ENCODE results near the gene ACADSB.

ACADSB gene

DNA sequence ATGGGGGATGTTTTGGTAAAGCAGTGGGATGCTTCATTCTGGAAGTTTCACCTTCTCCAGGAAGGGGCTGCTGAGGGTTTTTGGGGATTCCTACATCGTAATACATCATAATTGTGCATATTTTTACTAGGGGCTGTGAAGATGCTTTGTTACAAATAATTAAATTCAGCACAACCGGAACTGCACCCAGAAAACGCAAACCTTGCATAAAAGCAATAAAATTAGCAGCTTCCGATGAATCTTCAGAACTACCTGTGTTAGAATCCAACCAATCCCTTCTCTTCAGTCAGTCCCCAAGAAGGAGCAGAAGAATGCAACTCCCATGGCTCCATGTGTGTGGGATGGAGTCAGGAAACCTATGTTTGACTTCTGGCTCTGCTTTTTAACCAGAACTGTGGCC is 78.5 kb downstream of the ACADSB start:
- Histone ChIP-seq H4K91ac (ENCODE audit: low read depth, low read length, poor library complexity) (no peak overlapping the region), H2BK120ac (ENCODE audit: low read depth, low read length) (no peak overlapping the region), H2BK5ac (ENCODE audit: low read length) (no peak overlapping the region), H3K9ac (ENCODE audit: low read depth, low read length, poor library complexity) (no peak overlapping the region), H3K18ac (ENCODE audit: low read length) (no peak overlapping the region), H2BK15ac (ENCODE audit: low read length) (no peak overlapping the region), H3K27ac (replicated peaks; ENCODE audit: low read length) (no peak overlapping the region), H3K4me3 (ENCODE audit: low read length in 2 of 2) (no peak overlapping the region), H2AFZ (ENCODE audit: low read length) (no peak overlapping the region), H3K14ac (ENCODE audit: low read length) (no peak overlapping the region), H2AK5ac (ENCODE audit: low read depth, low read length) (no peak overlapping the region), H3K4me2 (ENCODE audit: insufficient read depth, low read length, poor library complexity, severe bottlenecking) (no peak overlapping the region), H3K4ac (ENCODE audit: low read length) (no peak overlapping the region), H3K27me3 (ENCODE audit: control insufficient read depth in 3 of 3, insufficient read depth in 3 of 3, low read depth in 1 of 3, low read length in 3 of 3) (peaks cover 0 to 23% (median 2%) of the 10 kb centered on the region in 3 experiments), H3K4me1 (ENCODE audit: control insufficient read depth in 2 of 2, insufficient read depth in 1 of 2, low read depth in 1 of 2, low read length in 2 of 2) (peaks cover 0 to 5% of the 10 kb centered on the region in 2 donors), H3K36me3 (replicated peaks in 1 of 2; ENCODE audit: control insufficient read depth in 2 of 2, insufficient read depth in 2 of 2, low read length in 2 of 2) (no peaks in the 10 kb centered on the region), H3K9me3 (replicated peaks in 1 of 2; ENCODE audit: control insufficient read depth in 2 of 2, insufficient read depth in 1 of 2, low read depth in 1 of 2, low read length in 2 of 2) (peaks cover 0 to 1% of the 10 kb centered on the region in 2 donors), H3K23ac (ENCODE audit: low read depth, low read length, poor library complexity) (no peak overlapping the region), H4K8ac (ENCODE audit: low read depth, low read length) (no peak overlapping the region), H3K79me1 (ENCODE audit: low read depth, low read length) (no peaks in the 10 kb centered on the region), H2BK12ac (ENCODE audit: low read length) (no peak overlapping the region)
- DNase-seq (ENCODE audit: low spot score), result no peak
- no CpG with 5 or more reads among the region's 4 CpGs for WGBS, 2 donors (ENCODE audit: extremely low coverage in 2 of 2, insufficient read length in 2 of 2, insufficient replicate concordance in 1 of 2)

DNA sequence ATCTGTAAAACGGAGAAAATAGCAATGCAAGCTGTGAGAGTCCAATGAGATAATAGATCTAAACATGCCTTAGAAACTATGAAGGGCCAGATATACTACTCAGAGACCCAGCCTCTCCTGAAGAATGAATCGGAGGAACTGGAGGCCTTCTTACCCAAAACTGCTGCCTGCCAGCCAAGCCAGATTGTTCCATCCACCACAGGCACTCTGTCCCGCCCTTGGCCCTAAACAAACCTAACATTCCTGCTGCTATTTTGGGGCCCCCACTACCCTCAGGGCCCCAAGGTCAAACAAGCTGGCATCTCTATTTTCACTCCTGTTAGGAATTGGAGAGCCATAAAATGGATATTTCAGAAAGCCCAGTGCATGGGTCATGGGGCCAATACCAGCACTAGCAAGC is 79.0 kb downstream of the ACADSB start:
- H3K36me3 ChIP-seq (replicated peaks in 1 of 2; ENCODE audit: control insufficient read depth in 2 of 2, insufficient read depth in 2 of 2, low read length in 2 of 2), result no peaks in the 10 kb centered on the region
- DNase-seq (ENCODE audit: low spot score), result no peak
- H3K4me3 ChIP-seq (ENCODE audit: low read length in 2 of 2), result no peak overlapping the region
- no peak overlapping the region for H3K23ac ChIP-seq (ENCODE audit: low read depth, low read length, poor library complexity)
- no peak overlapping the region for H3K14ac ChIP-seq (ENCODE audit: low read length)
- H2BK120ac ChIP-seq (ENCODE audit: low read depth, low read length), result no peak overlapping the region
- H3K4me2 ChIP-seq (ENCODE audit: insufficient read depth, low read length, poor library complexity, severe bottlenecking), result no peak overlapping the region
- no peak overlapping the region for H4K8ac ChIP-seq (ENCODE audit: low read depth, low read length)
- no peak overlapping the region for H2BK15ac ChIP-seq (ENCODE audit: low read length)
- H3K18ac ChIP-seq (ENCODE audit: low read length), result no peak overlapping the region
- no peaks in the 10 kb centered on the region for H3K79me1 ChIP-seq (ENCODE audit: low read depth, low read length)
- H3K9me3 ChIP-seq (replicated peaks in 1 of 2; ENCODE audit: control insufficient read depth in 2 of 2, insufficient read depth in 1 of 2, low read depth in 1 of 2, low read length in 2 of 2), result peaks cover 0 to 1% of the 10 kb centered on the region in 2 donors
- no peak overlapping the region for H2BK5ac ChIP-seq (ENCODE audit: low read length)
- H3K27me3 ChIP-seq (ENCODE audit: control insufficient read depth in 3 of 3, insufficient read depth in 3 of 3, low read depth in 1 of 3, low read length in 3 of 3), result peaks cover 0 to 25% (median 2%) of the 10 kb centered on the region in 3 experiments
- H4K91ac ChIP-seq (ENCODE audit: low read depth, low read length, poor library complexity), result no peak overlapping the region
- no peak overlapping the region for H2AFZ ChIP-seq (ENCODE audit: low read length)
- no peak overlapping the region for H2AK5ac ChIP-seq (ENCODE audit: low read depth, low read length)
- H2BK12ac ChIP-seq (ENCODE audit: low read length), result no peak overlapping the region
- WGBS, 2 donors (ENCODE audit: extremely low coverage in 2 of 2, insufficient read length in 2 of 2, insufficient replicate concordance in 1 of 2), result no CpG with 5 or more reads among the region's 3 CpGs
- H3K4me1 ChIP-seq (ENCODE audit: control insufficient read depth in 2 of 2, insufficient read depth in 1 of 2, low read depth in 1 of 2, low read length in 2 of 2), result peaks cover 0 to 5% of the 10 kb centered on the region in 2 donors
- H3K27ac ChIP-seq (replicated peaks; ENCODE audit: low read length), result no peak overlapping the region
- H3K9ac ChIP-seq (ENCODE audit: low read depth, low read length, poor library complexity), result no peak overlapping the region
- no peak overlapping the region for H3K4ac ChIP-seq (ENCODE audit: low read length)

DNA sequence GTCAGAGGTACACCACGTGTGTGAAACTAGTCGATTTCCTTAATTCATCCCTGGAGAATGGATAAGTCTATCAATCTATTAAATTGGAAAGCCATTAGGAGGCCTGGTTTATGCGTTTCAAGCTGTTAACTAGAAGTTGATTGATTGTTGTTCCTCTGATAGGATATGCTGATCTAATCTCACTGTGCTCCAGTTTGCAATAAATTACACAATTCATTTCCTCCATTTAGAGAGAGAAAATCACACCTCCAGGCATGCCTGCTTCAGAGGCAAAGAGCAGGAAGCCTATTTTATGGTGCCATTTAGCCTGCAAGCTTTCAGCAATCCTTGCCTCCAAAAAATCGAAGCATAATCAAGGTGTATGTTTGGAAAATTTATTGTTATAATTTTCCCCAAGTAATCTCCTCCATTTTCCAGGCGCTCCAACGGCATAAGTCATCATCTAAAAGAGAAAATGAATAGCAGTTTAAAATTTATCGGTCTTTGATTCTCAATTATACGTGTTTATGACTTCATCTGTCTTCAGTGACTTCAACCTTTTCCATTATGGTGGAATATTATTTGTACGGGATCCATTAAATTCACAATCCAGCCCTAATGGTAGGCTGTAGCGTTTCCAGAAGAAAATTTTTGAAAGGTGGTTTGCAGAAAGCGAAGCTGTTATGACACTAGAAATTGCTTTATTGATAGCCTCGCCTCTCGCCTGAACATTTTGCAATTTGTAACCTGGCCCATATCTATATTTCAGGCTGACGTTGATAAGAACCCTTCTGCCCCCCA is 84.0 kb downstream of the ACADSB start:
- Histone ChIP-seq H4K91ac (ENCODE audit: low read depth, low read length, poor library complexity) (no peak overlapping the region), H3K79me1 (ENCODE audit: low read depth, low read length) (no peaks in the 10 kb centered on the region), H3K9ac (ENCODE audit: low read depth, low read length, poor library complexity) (no peak overlapping the region), H3K4me1 (ENCODE audit: control insufficient read depth in 2 of 2, insufficient read depth in 1 of 2, low read depth in 1 of 2, low read length in 2 of 2) (peaks cover 0 to 1% of the 10 kb centered on the region in 2 donors), H2AK5ac (ENCODE audit: low read depth, low read length) (no peak overlapping the region), H2BK15ac (ENCODE audit: low read length) (no peak overlapping the region), H4K8ac (ENCODE audit: low read depth, low read length) (no peak overlapping the region), H3K27me3 (ENCODE audit: control insufficient read depth in 3 of 3, insufficient read depth in 3 of 3, low read depth in 1 of 3, low read length in 3 of 3) (peaks cover 0 to 46% (median 0%) of the 10 kb centered on the region in 3 experiments), H3K4ac (ENCODE audit: low read length) (no peak overlapping the region), H2BK5ac (ENCODE audit: low read length) (no peak overlapping the region), H3K4me3 (ENCODE audit: low read length in 2 of 2) (no peak overlapping the region), H3K27ac (replicated peaks; ENCODE audit: low read length) (no peak overlapping the region), H3K36me3 (replicated peaks in 1 of 2; ENCODE audit: control insufficient read depth in 2 of 2, insufficient read depth in 2 of 2, low read length in 2 of 2) (no peaks in the 10 kb centered on the region), H2AFZ (ENCODE audit: low read length) (no peak overlapping the region), H3K18ac (ENCODE audit: low read length) (no peak overlapping the region), H3K14ac (ENCODE audit: low read length) (no peak overlapping the region), H2BK120ac (ENCODE audit: low read depth, low read length) (no peak overlapping the region), H3K9me3 (replicated peaks in 1 of 2; ENCODE audit: control insufficient read depth in 2 of 2, insufficient read depth in 1 of 2, low read depth in 1 of 2, low read length in 2 of 2) (no peaks in the 10 kb centered on the region), H3K23ac (ENCODE audit: low read depth, low read length, poor library complexity) (no peak overlapping the region), H2BK12ac (ENCODE audit: low read length) (no peak overlapping the region), H3K4me2 (ENCODE audit: insufficient read depth, low read length, poor library complexity, severe bottlenecking) (no peak overlapping the region)
- WGBS, 2 donors (ENCODE audit: extremely low coverage in 2 of 2, insufficient read length in 2 of 2, insufficient replicate concordance in 1 of 2), result no CpG with 5 or more reads among the region's 14 CpGs
- DNase-seq (ENCODE audit: low spot score), result no peak

DNA sequence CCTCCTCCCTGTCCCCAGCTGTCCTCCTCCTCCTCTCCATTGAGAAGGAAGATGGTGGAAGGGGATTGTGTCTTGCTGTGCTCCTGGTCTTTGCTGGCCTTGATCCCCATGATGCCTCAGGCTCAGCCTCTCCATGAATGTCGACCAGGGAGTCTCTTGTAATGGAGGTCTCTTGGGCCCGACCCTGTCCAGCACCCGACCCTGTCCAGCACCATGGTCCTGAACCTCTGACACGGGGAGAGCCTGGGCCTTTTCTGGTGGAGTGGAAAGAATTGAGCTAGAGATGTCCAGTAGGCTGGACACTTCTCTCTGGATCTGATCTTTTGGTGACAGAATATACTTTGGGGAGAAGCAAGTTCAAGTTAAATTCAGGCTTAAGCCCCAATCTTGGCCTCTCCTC is 84.7 kb downstream of the ACADSB start:
- no peak overlapping the region for H3K14ac ChIP-seq (ENCODE audit: low read length)
- no peak overlapping the region for H2BK15ac ChIP-seq (ENCODE audit: low read length)
- no peak overlapping the region for H3K18ac ChIP-seq (ENCODE audit: low read length)
- no peak overlapping the region for H3K4ac ChIP-seq (ENCODE audit: low read length)
- no peak overlapping the region for H2BK12ac ChIP-seq (ENCODE audit: low read length)
- H3K36me3 ChIP-seq (replicated peaks in 1 of 2; ENCODE audit: control insufficient read depth in 2 of 2, insufficient read depth in 2 of 2, low read length in 2 of 2), result no peaks in the 10 kb centered on the region
- H4K91ac ChIP-seq (ENCODE audit: low read depth, low read length, poor library complexity), result no peak overlapping the region
- H4K8ac ChIP-seq (ENCODE audit: low read depth, low read length), result no peak overlapping the region
- H3K4me3 ChIP-seq (ENCODE audit: low read length in 2 of 2), result no peak overlapping the region
- H3K27me3 ChIP-seq (ENCODE audit: control insufficient read depth in 3 of 3, insufficient read depth in 3 of 3, low read depth in 1 of 3, low read length in 3 of 3), result peaks cover 0 to 46% (median 0%) of the 10 kb centered on the region in 3 experiments
- no peak overlapping the region for H2BK5ac ChIP-seq (ENCODE audit: low read length)
- H2AFZ ChIP-seq (ENCODE audit: low read length), result no peak overlapping the region
- no peak overlapping the region for H2AK5ac ChIP-seq (ENCODE audit: low read depth, low read length)
- no peak overlapping the region for H3K23ac ChIP-seq (ENCODE audit: low read depth, low read length, poor library complexity)
- DNase-seq (ENCODE audit: low spot score), result no peak
- H3K9me3 ChIP-seq (replicated peaks in 1 of 2; ENCODE audit: control insufficient read depth in 2 of 2, insufficient read depth in 1 of 2, low read depth in 1 of 2, low read length in 2 of 2), result no peaks in the 10 kb centered on the region
- H3K79me1 ChIP-seq (ENCODE audit: low read depth, low read length), result no peaks in the 10 kb centered on the region
- no peak overlapping the region for H3K27ac ChIP-seq (replicated peaks; ENCODE audit: low read length)
- H3K4me1 ChIP-seq (ENCODE audit: control insufficient read depth in 2 of 2, insufficient read depth in 1 of 2, low read depth in 1 of 2, low read length in 2 of 2), result peaks cover 0 to 1% of the 10 kb centered on the region in 2 donors
- no peak overlapping the region for H3K9ac ChIP-seq (ENCODE audit: low read depth, low read length, poor library complexity)
- H3K4me2 ChIP-seq (ENCODE audit: insufficient read depth, low read length, poor library complexity, severe bottlenecking), result no peak overlapping the region
- no peak overlapping the region for H2BK120ac ChIP-seq (ENCODE audit: low read depth, low read length)
- WGBS, 2 donors (ENCODE audit: extremely low coverage in 2 of 2, insufficient read length in 2 of 2, insufficient replicate concordance in 1 of 2), result no CpG with 5 or more reads among the region's 4 CpGs

All from neuronal stem cell (in vitro differentiated cells).